Endothelial cell of umbilical vein (primary cell): ENCODE data around the gene SSC5D. TPM values are rescaled to one million over a fixed set of nuclear protein-coding genes. Genes with fewer than 3 reads are reported as not detected.

Source experiments
- BruUV-seq: library from RNA; stranded (reverse); fragments of 400-500 nt; replicated peaks from 2 replicates; lab custom pipeline; 2021; lab: Mats Ljungman, UMichigan
- CTCF ChIA-PET: fragments of 300-600, 350-600 bp; sonication (Branson Sonifier 250); formaldehyde crosslinking; loops from one replicate; lab custom pipeline; 2021; ENCODE audit warnings: antibody characterized with exemption, inconsistent platforms; lab: Charles Lee
- POLR2A ChIA-PET: fragments of 300-600, 350-600 bp; sonication (Branson Sonifier 250); formaldehyde crosslinking; loops from one replicate; lab custom pipeline; 2021; ENCODE audit warnings: antibody characterized with exemption, inconsistent platforms; lab: Charles Lee
- DNase-seq: peaks from one replicate; pipeline ENCODE4 v3.0.0-alpha.2; 2011; ENCODE audit warnings: low read depth, low spot score
- FAIRE-seq: peaks from 2 replicates; lab custom pipeline; 2011; peaks lifted over from hg19 to GRCh38; lab: Jason Lieb, UNC
- H2AFZ ChIP-seq: 2 replicates; pipeline ENCODE4 v1.6.0; 2012; ENCODE audit warnings: low read depth, low read length, control low read depth, inconsistent platforms
- H3K27ac ChIP-seq: 2 replicates; pipeline ENCODE4 v1.5.1; 2011; ENCODE audit warnings: low read depth, mild to moderate bottlenecking, control low read depth, low read length, moderate library complexity; ENCODE audit not compliant: insufficient read depth
- H3K27me3 ChIP-seq, 2 experiments: 2 replicates each; pipeline versions ENCODE4 v1.6.0 to v1.6.1; 2011; ENCODE audit warnings: low read length in 2 of 2, mixed read lengths in 1 of 2; ENCODE audit not compliant: control insufficient read depth in 2 of 2, insufficient read depth in 2 of 2
- H3K36me3 ChIP-seq, 2 experiments: 2 replicates in 1 of 2; 3 replicates in 1 of 2; pipeline ENCODE4 v1.5.1; 2011; ENCODE audit warnings: low read length in 2 of 2, mild to moderate bottlenecking in 1 of 2, moderate library complexity in 1 of 2; ENCODE audit not compliant: control insufficient read depth in 2 of 2, insufficient read depth in 2 of 2; ENCODE audit errors: extremely low read depth in 1 of 2
- H3K4me1 ChIP-seq: 3 replicates; pipeline ENCODE4 v1.5.1; 2011; ENCODE audit warnings: mild to moderate bottlenecking, low read length; ENCODE audit not compliant: control insufficient read depth, insufficient read depth; ENCODE audit errors: extremely low read depth
- H3K4me2 ChIP-seq: 2 replicates; pipeline ENCODE4 v1.6.1; 2011; ENCODE audit warnings: low read length, control low read depth, mixed read lengths; ENCODE audit not compliant: insufficient read depth
- H3K4me3 ChIP-seq, 3 experiments: fragments of 200-600 bp in 1 of 3; sonication (generic), shearing (Covaris generic) in 1 of 3; replicated peaks in 1 of 3; 2 replicates each; pipeline ENCODE4 v1.5.1; 2011 to 2016; ENCODE audit warnings: control low read depth in 3 of 3, low read length in 3 of 3, mild to moderate bottlenecking in 2 of 3, inconsistent platforms in 1 of 3, low read depth in 1 of 3, moderate library complexity in 1 of 3; ENCODE audit not compliant: insufficient read depth in 1 of 3
- H3K79me2 ChIP-seq: 2 replicates; pipeline ENCODE4 v1.6.0; 2012; ENCODE audit warnings: low read length, inconsistent platforms; ENCODE audit not compliant: control insufficient read depth, insufficient read depth
- H3K9ac ChIP-seq: replicated peaks from 2 replicates; pipeline ENCODE3; 2011; ENCODE audit warnings: low read length, control low read depth; ENCODE audit not compliant: insufficient read depth; ENCODE audit errors: extremely low read depth
- H3K9me1 ChIP-seq: replicated peaks from 3 replicates; pipeline ENCODE4 v1.6.0; 2011; ENCODE audit warnings: mild to moderate bottlenecking, low read length; ENCODE audit not compliant: control insufficient read depth, insufficient read depth; ENCODE audit errors: extremely low read depth
- H3K9me3 ChIP-seq: replicated peaks from 2 replicates; pipeline ENCODE4 v1.5.1; 2012; ENCODE audit warnings: low read length, inconsistent platforms; ENCODE audit not compliant: control insufficient read depth, insufficient read depth
- H4K20me1 ChIP-seq: replicated peaks from 2 replicates; pipeline ENCODE3; 2011; ENCODE audit warnings: mild to moderate bottlenecking, low read length; ENCODE audit not compliant: control insufficient read depth, insufficient read depth; ENCODE audit errors: extremely low read depth
- EZH2 ChIP-seq: IDR thresholded peaks from 2 replicates; pipeline ENCODE4 v1.6.1; 2012; ENCODE audit warnings: borderline replicate concordance, low read depth, mild to moderate bottlenecking, moderate library complexity, low read length, inconsistent platforms; ENCODE audit not compliant: severe bottlenecking
- MAX ChIP-seq: IDR thresholded peaks from 2 replicates; pipeline ENCODE4 v1.6.1; 2011; ENCODE audit not compliant: insufficient read depth, insufficient read length
- POLR2AphosphoS5 ChIP-seq: IDR thresholded peaks from 2 replicates; pipeline ENCODE4 v1.6.1; 2012; ENCODE audit warnings: low read depth, mild to moderate bottlenecking, control low read depth, low read length, moderate library complexity; ENCODE audit not compliant: insufficient read depth
- dilution Hi-C: fragments of 300-500 bp; cut with MboI; formaldehyde crosslinking; loops from one replicate; pipeline ENCODE4 v1.15.0; 2019; ENCODE audit warnings: low sequenced_read_pairs; ENCODE audit not compliant: extremely low pct_ligation_motif_present
- intact Hi-C: fragments of 100-400 bp; cut with micrococcal nuclease; formaldehyde crosslinking; loops from one replicate; pipeline ENCODE4 v1.10.0; 2022
- polyA plus RNA-seq, 4 experiments: library from polyadenylated mRNA; depleted of rRNA in 3 of 4; stranded (reverse) in 3 of 4; unstranded in 1 of 4; fragments of >200 nt; gene quantifications; 2 replicates each; pipeline versions ENCODE4 v1.2.1 to v1.2.3, GENCODE V29; 2011 to 2012; ENCODE audit warnings: missing spikeins in 1 of 4
- total RNA-seq: library from RNA; stranded (reverse); gene quantifications from 2 replicates; pipeline ENCODE4 v1.2.3, GENCODE V29; 2021

Gene SSC5D
- total and polyA plus RNA-seq, 2 donors (not counting 3 experiments of a cell fraction or from before 2014, with no cell fraction given): 0.47 to 1.3 TPM

- Histone ChIP-seq H3K27me3 (peaks cover 20 to 21% of the 10 kb centered on the region in 2 experiments), H3K9me3 (no peaks in the 10 kb centered on the region), H3K79me2 (no peaks in the 10 kb centered on the region), H3K36me3 (peaks cover 0 to 3% of the 10 kb centered on the region in 2 experiments), H3K9ac (no peak overlapping the region), H3K4me2 (no peak overlapping the region), H2AFZ (no peak overlapping the region), H4K20me1 (no peaks in the 10 kb centered on the region), H3K4me1 (no peaks in the 10 kb centered on the region), H3K27ac (no peak overlapping the region), H3K4me3 (no peak overlapping the region), H3K9me1 (no peaks in the 10 kb centered on the region)
- ChIA-PET CTCF (interaction anchor here (1.2 kb wide), 1 partner anchor 16 kb away, joined by 3 read pairs; no protein-coding TSS in a partner anchor), POLR2A (no interaction called here)
- no peak for FAIRE-seq
- dilution Hi-C loops: no loop called here
- no peak for DNase-seq
- intact Hi-C loops: no loop called here
- TF ChIP-seq MAX: no peak
- TF ChIP-seq EZH2: peak; percentile 92
- BruUV-seq: no TSS peak
Measured at GRCh38 chr19:55451163-55451964, 36.9 kb upstream of the SSC5D start.

GRCh38 chr19:55451965-55452748 is 36.1 kb upstream of the SSC5D start:
- H3K9me1 ChIP-seq: no peaks in the 10 kb centered on the region
- H2AFZ ChIP-seq: no peak overlapping the region
- no peaks in the 10 kb centered on the region for H3K4me1 ChIP-seq
- peaks cover 16 to 21% of the 10 kb centered on the region in 2 experiments for H3K27me3 ChIP-seq
- H3K4me2 ChIP-seq: no peak overlapping the region
- no peaks in the 10 kb centered on the region for H4K20me1 ChIP-seq
- H3K79me2 ChIP-seq: no peaks in the 10 kb centered on the region
- DNase-seq (no peak), FAIRE-seq (no peak)
- no peak overlapping the region for H3K4me3 ChIP-seq
- intact Hi-C loops: no loop called here
- ChIA-PET CTCF (interaction anchor here (1.2 kb wide), 1 partner anchor 15 kb away, joined by 3 read pairs; no protein-coding TSS in a partner anchor), POLR2A (no interaction called here)
- no peaks in the 10 kb centered on the region for H3K9me3 ChIP-seq
- TF ChIP-seq POLR2AphosphoS5 (no peak), EZH2 (peak; percentile 78)
- H3K36me3 ChIP-seq: peaks cover 0 to 3% of the 10 kb centered on the region in 2 experiments
- H3K27ac ChIP-seq: no peak overlapping the region
- dilution Hi-C loops: no loop called here
- BruUV-seq: no TSS peak
- H3K9ac ChIP-seq: no peak overlapping the region
